ENCODE data around the gene CCDC149. TPM values are rescaled to one million over a fixed set of nuclear protein-coding genes. Genes with fewer than 3 reads are reported as not detected.

CCDC149 gene
- total RNA-seq, 4 donors from 2014 or later: 21.9 to 38.7 (median 34.0) TPM

DNA sequence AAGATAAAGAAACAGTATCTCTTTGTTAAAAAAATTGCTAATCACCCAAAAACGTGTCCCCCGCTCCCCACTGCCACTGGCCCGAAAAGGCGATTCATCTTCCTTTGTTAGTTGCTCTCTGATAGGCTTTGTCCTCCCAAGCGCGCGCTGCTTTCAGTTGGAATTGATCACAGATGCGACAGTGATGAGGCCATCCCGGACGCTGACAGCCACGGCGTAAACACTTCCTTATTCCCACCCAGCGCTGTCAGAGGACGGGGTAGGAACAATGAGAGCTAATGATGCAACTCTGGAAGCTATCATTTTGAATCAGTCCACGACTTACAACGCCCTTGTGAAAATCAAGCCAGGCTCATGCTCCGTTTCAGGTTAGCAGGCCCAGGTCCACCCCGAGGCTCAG is 96.0 kb downstream of the CCDC149 start:
- ATAC-seq: no peak
- WGBS, 2 donors (ENCODE audit: low coverage in 1 of 2): 72 to 73% methylated on average over 6 to 7 of the region's 18 CpGs

DNA sequence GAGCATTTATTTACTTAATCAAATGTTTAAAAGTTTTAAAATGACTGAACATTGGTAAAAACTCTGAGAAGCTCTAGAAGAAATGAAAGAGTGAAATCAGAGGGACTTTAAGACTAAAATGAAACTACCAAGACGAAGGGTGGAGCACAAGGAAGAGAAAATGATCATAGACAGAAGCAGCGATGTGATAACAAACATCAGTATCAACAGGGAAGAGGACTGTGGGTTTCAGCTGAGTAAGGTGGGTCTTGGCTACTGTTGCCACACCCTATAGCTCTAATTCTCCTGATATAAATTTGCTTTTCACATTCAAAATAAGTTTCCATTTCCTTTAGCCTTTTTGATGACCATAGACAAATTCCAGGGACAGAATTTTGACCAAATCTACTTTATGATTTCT is 99.1 kb downstream of the CCDC149 start:
- Histone ChIP-seq H3K4me1 (peaks cover 0 to 26% (median 0%) of the 10 kb centered on the region in 3 donors), H3K9me3 (no peaks in the 10 kb centered on the region), H3K27ac (no peak overlapping the region), H3K36me3 (peaks cover 0 to 43% of the 10 kb centered on the region in 2 donors), H3K4me3 (no peak overlapping the region), H3K27me3 (no peaks in the 10 kb centered on the region)
- WGBS, 2 donors (ENCODE audit: low coverage in 1 of 2): 82 to 100% methylated on average over 2 of the region's 2 CpGs
- ATAC-seq: no peak
- no peak for TF ChIP-seq POLR2A (IDR thresholded peaks at IDR 0.05)
- TF ChIP-seq EP300 (IDR thresholded peaks at IDR 0.05): no peak
- TF ChIP-seq POLR2AphosphoS5 (IDR thresholded peaks at IDR 0.05): no peak
- TF ChIP-seq, protein P1, sequence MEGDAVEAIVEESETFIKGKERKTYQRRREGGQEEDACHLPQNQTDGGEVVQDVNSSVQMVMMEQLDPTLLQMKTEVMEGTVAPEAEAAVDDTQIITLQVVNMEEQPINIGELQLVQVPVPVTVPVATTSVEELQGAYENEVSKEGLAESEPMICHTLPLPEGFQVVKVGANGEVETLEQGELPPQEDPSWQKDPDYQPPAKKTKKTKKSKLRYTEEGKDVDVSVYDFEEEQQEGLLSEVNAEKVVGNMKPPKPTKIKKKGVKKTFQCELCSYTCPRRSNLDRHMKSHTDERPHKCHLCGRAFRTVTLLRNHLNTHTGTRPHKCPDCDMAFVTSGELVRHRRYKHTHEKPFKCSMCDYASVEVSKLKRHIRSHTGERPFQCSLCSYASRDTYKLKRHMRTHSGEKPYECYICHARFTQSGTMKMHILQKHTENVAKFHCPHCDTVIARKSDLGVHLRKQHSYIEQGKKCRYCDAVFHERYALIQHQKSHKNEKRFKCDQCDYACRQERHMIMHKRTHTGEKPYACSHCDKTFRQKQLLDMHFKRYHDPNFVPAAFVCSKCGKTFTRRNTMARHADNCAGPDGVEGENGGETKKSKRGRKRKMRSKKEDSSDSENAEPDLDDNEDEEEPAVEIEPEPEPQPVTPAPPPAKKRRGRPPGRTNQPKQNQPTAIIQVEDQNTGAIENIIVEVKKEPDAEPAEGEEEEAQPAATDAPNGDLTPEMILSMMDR (IDR thresholded peaks at IDR 0.05): no peak

More for the DNA sequence above, 96.0 kb downstream of the CCDC149 start:
- TF ChIP-seq POLR2AphosphoS5 (IDR thresholded peaks at IDR 0.05) (no peak), EP300 (IDR thresholded peaks at IDR 0.05) (no peak), POLR2A (IDR thresholded peaks at IDR 0.05) (no peak)
- TF ChIP-seq, protein P1 (IDR thresholded peaks at IDR 0.05): no peak
- Histone ChIP-seq H3K9me3 (no peaks in the 10 kb centered on the region), H3K27ac (no peak overlapping the region), H3K4me1 (no peaks in the 10 kb centered on the region), H3K36me3 (peaks cover 0 to 67% of the 10 kb centered on the region in 2 donors), H3K4me3 (no peak overlapping the region), H3K27me3 (no peaks in the 10 kb centered on the region)

DNA sequence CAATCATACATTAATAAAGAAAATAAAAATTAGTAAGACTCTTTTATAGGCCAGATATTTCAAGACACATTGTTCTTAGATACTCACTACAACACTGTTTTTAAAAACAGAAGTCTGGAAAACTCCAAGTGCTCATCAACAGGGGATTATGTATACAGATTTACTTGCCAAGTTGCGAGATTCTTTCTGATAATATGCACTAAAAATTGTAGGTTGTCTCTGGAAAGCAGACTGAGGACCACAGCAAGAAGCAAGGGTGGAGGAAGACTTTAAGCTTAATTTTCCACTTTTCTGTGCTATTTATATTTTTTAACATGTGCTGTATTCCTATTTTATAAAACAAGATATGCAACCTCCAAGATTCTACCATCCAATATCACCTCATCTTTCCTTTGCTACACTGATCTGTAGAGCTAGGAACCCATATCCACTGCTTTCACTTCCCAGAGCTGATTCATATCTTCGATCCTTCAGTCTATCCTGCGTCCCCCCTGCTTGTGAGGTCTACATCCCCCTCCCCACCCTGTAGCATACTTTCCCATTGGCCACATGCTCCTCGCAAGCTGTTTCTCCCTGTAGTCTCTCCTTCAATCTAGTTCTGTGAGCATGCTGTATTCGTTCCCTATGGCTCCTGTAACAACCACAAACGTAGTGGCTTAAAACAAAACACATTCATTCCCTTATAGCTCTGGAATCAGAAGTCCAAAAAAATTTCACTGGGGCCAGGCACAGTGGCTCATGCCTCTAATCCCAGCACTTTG is 101.8 kb downstream of the CCDC149 start:
- 76 to 77% methylated on average over 4 of the region's 6 CpGs for WGBS, 2 donors (ENCODE audit: low coverage in 1 of 2)
- ATAC-seq: no peak
- Histone ChIP-seq H3K27me3 (no peaks in the 10 kb centered on the region), H3K36me3 (peaks cover 0 to 35% of the 10 kb centered on the region in 2 donors), H3K4me3 (no peak overlapping the region), H3K4me1 (peaks cover 0 to 52% (median 0%) of the 10 kb centered on the region in 3 donors), H3K27ac (peak overlapping the region; percentile 63 to 85 (median 84)), H3K9me3 (no peaks in the 10 kb centered on the region)
- no peak for TF ChIP-seq POLR2AphosphoS5 (IDR thresholded peaks at IDR 0.05)
- no peak for TF ChIP-seq EP300 (IDR thresholded peaks at IDR 0.05)
- TF ChIP-seq POLR2A (IDR thresholded peaks at IDR 0.05): no peak
- TF ChIP-seq, protein P1 (IDR thresholded peaks at IDR 0.05): no peak

DNA sequence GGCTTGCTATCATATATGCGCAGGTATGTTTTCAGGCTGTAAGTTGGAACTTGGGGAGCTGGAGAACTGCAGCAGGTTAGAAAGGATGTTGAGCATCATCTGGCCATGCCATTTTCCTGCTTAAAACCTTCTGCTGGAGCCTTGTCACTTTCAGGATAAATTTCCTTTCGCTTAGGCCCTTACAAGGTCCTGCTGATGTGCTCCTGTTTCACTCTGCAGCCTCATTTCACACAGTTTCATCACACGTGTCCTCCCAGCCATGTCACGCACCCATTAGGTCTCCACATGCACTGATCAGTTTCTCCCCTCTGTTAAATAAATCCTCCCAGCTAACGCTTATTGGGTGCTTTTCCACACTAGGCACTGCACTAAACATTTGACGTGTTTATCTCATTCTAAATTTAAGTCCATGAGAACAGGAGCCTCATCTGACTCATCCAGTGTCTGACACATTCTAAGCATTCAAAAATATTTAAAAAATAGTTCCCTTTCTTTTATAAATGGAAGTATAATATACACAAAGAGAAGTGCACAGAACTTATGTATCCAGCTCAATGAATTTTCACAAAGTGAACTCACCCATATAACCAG is 102.9 kb downstream of the CCDC149 start:
- H3K4me3 ChIP-seq: no peak overlapping the region
- H3K27ac ChIP-seq: peak overlapping the region; percentile 77 to 85 (median 84)
- H3K36me3 ChIP-seq: peaks cover 0 to 31% of the 10 kb centered on the region in 2 donors
- peak; percentile 54 for ATAC-seq
- H3K27me3 ChIP-seq: no peaks in the 10 kb centered on the region
- H3K9me3 ChIP-seq: no peaks in the 10 kb centered on the region
- peaks cover 0 to 63% (median 0%) of the 10 kb centered on the region in 3 donors for H3K4me1 ChIP-seq
- TF ChIP-seq EP300 (IDR thresholded peaks at IDR 0.05) (no peak), POLR2AphosphoS5 (IDR thresholded peaks at IDR 0.05) (peak; percentile 59)
- TF ChIP-seq, protein P1 (IDR thresholded peaks at IDR 0.05): no peak
- 39 to 62% methylated on average over 5 to 6 of the region's 6 CpGs for WGBS, 2 donors (ENCODE audit: low coverage in 1 of 2)

Measured in gastroesophageal sphincter (tissue), 4 donors.